NCI-H128 (cell line): ENCODE data around the gene CTRL.
"Not testable (repeated sequence)": the region's sequence is repeated elsewhere in the genome, so short reads cannot be mapped to it uniquely, and the experiment has no call there.

Experiments
- DNase-seq: peaks from one replicate; lab custom pipeline; 2025; ENCODE audit not compliant: unreplicated experiment; lab: John Stamatoyannopoulos, UW

The CTRL gene

GRCh38 chr16:67931712-67932461 lies at the start of gene CTRL:
CTRL (minus strand) TSS chr16:67931862; CDS start chr16:67931852, 10 bp downstream.
- no peak for DNase-seq

GRCh38 chr16:67979955-67980678 lies 48.5 kb upstream of the CTRL start, which contains the start of gene DPEP3:
DPEP3 (minus strand) TSS chr16:67980499; CDS start chr16:67980380, 119 bp downstream.
- DNase-seq = no peak

- DNase-seq = no peak
Observed at GRCh38 chr16:67977469-67978227, 46.0 kb upstream of the CTRL start.

GRCh38 chr16:67977005-67977404 lies 45.3 kb upstream of the CTRL start:
- DNase-seq = no peak

- DNase-seq = no peak
Observed at GRCh38 chr16:67976205-67976604, 44.5 kb upstream of the CTRL start.

- DNase-seq = no peak
Observed at GRCh38 chr16:67975321-67976105, 43.9 kb upstream of the CTRL start.

GRCh38 chr16:67972285-67972684 lies 40.6 kb upstream of the CTRL start:
- DNase-seq = not testable (repeated sequence)

GRCh38 chr16:67971111-67971510 lies 39.4 kb upstream of the CTRL start:
- DNase-seq = no peak

GRCh38 chr16:67969254-67970039 lies 37.8 kb upstream of the CTRL start:
- DNase-seq = no peak

GRCh38 chr16:67968400-67969253 lies 37.0 kb upstream of the CTRL start, which contains the start of gene SLC12A4:
SLC12A4 (minus strand) TSS chr16:67968637; CDS start chr16:67968553, 84 bp downstream.
- DNase-seq = no peak

- DNase-seq = no peak
Observed at GRCh38 chr16:67967958-67968399, 36.3 kb upstream of the CTRL start.

GRCh38 chr16:67967183-67967957 lies 35.7 kb upstream of the CTRL start:
- no peak for DNase-seq

- DNase-seq = no peak
Observed at GRCh38 chr16:67966549-67967182, 35.0 kb upstream of the CTRL start.

- no peak for DNase-seq
Observed at GRCh38 chr16:67965668-67966548, 34.2 kb upstream of the CTRL start.

- no peak for DNase-seq
Observed at GRCh38 chr16:67964477-67965131, 32.9 kb upstream of the CTRL start.

GRCh38 chr16:67963662-67964321 lies 32.1 kb upstream of the CTRL start:
- DNase-seq = no peak
